DMS79 treated with DMSO at 0.1 percent for 48 hours (cell line): ENCODE results near the gene SLC48A1.

Experiments used
- DNase-seq: peaks from one replicate; lab custom pipeline; 2025; lab: John Stamatoyannopoulos, UW

Gene SLC48A1

DNA sequence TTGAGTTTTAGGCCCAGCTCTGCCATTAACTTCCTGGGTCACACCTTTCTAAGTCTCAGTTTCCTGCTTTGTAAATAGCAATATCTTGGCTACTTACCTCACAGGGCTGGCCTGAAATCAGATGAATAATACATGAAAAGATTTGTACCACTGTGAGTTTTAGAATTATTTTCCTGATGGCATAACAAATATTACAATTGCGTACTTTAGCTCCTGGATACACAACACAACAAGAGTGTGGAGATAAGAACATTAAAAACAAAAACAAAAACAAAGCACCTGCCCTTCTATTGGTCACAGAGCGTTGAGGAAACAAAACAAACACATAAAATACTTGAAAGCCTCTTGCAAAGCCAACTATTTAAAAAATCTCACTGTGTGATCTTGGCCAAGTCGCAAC, 51.6 kb downstream of the SLC48A1 start:
- DNase-seq = no peak

DNA sequence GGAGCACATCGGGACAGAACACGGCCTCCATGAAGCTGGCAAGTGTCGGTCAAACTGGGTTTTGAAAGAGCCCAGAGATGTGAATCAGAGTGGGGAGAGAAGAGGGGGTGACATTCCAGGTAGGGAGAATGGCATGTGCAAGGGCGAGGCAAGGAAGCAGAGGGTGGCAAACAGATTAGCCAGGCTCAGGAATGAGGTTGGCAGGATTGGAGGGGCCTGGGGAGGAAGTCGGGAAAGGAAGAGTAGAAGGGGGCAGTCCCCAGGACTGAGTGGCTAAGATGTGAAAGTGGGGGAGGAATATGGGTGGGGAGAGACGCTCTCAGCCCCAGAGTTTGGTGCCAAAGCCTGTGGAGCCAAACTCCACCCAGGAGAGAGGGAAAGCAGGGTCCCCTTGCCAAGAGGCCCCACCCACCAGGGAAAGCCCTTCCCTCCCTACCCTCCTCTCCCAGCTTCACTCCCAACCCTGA, 52.2 kb downstream of the SLC48A1 start:
- DNase-seq = no peak

- no peak for DNase-seq
These were observed 55.3 kb downstream of the SLC48A1 start for GRCh38 chr12:47828008-47828975.

- DNase-seq = no peak
These were observed 56.0 kb downstream of the SLC48A1 start for GRCh38 chr12:47828976-47829482.

DNA sequence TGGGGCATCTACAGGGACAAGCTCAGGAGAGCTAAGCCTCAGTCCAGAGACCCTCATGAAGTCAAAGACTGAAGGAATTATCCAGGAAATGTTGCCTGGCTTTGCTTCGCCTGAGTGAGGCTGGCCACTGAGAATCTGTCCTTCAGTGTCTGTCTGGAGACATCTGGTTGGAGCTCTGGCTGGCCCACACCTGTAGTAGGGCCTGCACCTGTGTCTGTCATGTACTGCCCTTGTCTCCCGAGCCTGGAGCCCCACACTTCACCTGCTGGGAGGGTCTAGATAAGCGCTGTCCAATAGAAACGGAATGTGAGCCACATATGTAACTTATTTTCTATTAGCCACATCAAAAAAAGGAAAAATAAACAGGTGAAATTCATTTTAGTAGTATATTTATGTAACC, 56.5 kb downstream of the SLC48A1 start:
- DNase-seq = no peak
